Right lobe of liver (tissue), 4 donors: ENCODE data around the gene LANCL2.

ENCODE experiments used
- CTCF ChIP-seq, 4 donors: fragments of 200-600 bp in 3 of 4; fragments of 450-650 bp in 1 of 4; IDR thresholded peaks; one replicate each; pipeline versions ENCODE4 v1.5.1 to v1.8.0; 2016 to 2022; ENCODE audit warnings: antibody characterized with exemption in 4 of 4, mild to moderate bottlenecking in 2 of 4
- POLR2A ChIP-seq: fragments of 450-650 bp; IDR thresholded peaks from one replicate; pipeline ENCODE4 v1.6.1; 2017; ENCODE audit warnings: antibody characterized with exemption, mild to moderate bottlenecking
- donor health status: DM: no; HTN: no; CAD: no.
- donor health status: DM: no; HTN: no; CAD: no.
- donor health status: DM: no; HTN: yes; CAD: no.

DNA sequence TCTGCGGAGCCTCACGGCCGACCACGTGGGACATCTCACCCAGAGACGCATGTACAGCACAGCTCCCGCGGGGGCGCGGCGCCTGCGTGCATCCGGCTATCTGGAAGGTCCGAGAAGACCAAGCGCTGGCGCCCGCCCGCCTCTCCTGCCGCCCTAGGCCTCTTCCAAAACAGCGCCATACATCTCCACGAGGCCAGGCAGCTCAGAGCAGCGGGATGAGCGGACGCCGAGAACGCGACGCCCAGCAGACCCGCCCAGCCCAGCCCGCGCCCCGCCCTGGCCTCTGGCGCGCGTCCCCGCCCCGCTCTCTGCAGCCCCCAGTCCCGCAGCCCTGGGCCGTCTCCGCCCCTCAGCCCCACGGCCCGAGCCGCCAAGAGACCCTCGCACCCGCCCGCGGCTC is 20.3 kb upstream of the LANCL2 start:
- no peak for TF ChIP-seq CTCF (IDR thresholded peaks at IDR 0.05)
- no peak for TF ChIP-seq POLR2A
